ENCODE measurements around the gene DMRT1.

The DMRT1 gene

GRCh38 chr9:841371-842209, at the start of gene DMRT1:
Gene DMRT1, plus strand, starts transcription at chr9:841697. Its CDS starts 142 bp downstream, at chr9:841839.
- DNase-seq (ENCODE audit: low read depth) = no peak

GRCh38 chr9:792331-793260, 48.9 kb upstream of the DMRT1 start:
- no peak for DNase-seq (ENCODE audit: low read depth)

- no peak for DNase-seq (ENCODE audit: low read depth)
Measured at GRCh38 chr9:794386-794785, 47.1 kb upstream of the DMRT1 start.

- no peak for DNase-seq (ENCODE audit: low read depth)
Measured at GRCh38 chr9:795869-796268, 45.6 kb upstream of the DMRT1 start.

- DNase-seq (ENCODE audit: low read depth) = no peak
Measured at GRCh38 chr9:800591-801150, 40.8 kb upstream of the DMRT1 start.

GRCh38 chr9:801399-802071, 40.0 kb upstream of the DMRT1 start:
- no peak for DNase-seq (ENCODE audit: low read depth)

- DNase-seq (ENCODE audit: low read depth) = no peak
Measured at GRCh38 chr9:804026-804425, 37.5 kb upstream of the DMRT1 start.

- DNase-seq (ENCODE audit: low read depth) = no peak
Measured at GRCh38 chr9:805151-805550, 36.3 kb upstream of the DMRT1 start.

DNA sequence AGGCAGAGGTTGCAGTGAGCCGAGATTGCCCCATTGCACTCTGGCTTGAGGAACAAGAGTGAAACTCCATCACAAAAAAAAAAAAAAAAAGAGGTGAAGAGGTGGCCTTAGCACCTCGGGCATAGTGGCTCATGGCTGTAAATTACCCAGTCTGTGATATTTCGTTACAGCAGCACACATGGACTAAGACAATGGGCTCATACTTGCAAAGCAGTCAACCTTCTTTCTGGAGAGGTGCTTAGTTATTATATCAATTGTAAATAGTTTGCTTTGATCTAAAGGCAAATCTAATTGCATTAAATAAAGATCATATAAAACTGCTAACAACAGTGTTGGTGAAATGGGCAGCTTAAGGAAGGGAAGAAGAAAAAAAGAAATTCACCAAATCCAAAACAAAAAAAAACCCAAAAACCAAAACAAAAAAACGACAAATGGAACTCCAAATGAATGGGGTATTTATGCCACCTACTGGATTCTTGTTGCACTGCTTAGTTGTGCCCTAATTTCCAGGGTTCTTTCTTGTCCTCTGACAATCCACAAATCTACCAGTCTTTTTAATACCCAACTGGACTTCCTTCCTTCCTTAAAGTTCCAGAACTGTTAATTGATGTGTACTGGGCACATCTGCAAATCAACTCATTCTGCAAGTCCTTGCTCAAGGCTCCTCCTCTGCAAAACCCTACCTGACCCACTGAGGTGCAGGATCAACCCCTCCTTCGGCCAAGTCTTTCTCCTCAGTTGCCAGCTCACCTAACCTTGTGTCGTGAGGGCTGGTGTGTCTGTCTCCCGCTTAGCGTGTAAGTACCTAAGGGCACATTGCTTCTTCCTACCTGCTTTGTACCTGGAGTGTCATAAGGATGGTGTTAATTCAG, 35.0 kb upstream of the DMRT1 start:
- DNase-seq (ENCODE audit: low read depth) = no peak

DNA sequence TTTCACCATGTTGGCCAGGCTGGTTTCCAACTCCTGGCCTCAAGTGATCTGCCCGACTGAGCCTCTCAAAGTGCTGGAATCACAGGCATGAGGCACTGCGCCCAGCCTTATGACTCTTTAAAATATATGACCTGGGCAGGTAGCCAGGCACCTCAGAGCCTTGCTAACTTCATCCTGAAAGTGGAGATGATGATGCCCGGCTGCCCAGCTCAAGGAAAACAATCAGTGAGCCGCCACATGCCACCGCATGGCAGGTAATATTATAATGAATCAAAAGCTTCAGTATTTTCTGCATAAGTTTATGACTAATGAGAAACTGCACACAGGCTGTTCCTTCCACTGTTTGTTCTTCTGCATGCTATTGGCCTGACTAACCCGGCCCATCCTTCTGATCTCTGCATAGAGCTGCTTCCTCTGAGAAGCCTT, 30.4 kb upstream of the DMRT1 start:
- DNase-seq (ENCODE audit: low read depth) = no peak

GRCh38 chr9:818958-819357, 22.5 kb upstream of the DMRT1 start:
- DNase-seq (ENCODE audit: low read depth) = no peak

DNA sequence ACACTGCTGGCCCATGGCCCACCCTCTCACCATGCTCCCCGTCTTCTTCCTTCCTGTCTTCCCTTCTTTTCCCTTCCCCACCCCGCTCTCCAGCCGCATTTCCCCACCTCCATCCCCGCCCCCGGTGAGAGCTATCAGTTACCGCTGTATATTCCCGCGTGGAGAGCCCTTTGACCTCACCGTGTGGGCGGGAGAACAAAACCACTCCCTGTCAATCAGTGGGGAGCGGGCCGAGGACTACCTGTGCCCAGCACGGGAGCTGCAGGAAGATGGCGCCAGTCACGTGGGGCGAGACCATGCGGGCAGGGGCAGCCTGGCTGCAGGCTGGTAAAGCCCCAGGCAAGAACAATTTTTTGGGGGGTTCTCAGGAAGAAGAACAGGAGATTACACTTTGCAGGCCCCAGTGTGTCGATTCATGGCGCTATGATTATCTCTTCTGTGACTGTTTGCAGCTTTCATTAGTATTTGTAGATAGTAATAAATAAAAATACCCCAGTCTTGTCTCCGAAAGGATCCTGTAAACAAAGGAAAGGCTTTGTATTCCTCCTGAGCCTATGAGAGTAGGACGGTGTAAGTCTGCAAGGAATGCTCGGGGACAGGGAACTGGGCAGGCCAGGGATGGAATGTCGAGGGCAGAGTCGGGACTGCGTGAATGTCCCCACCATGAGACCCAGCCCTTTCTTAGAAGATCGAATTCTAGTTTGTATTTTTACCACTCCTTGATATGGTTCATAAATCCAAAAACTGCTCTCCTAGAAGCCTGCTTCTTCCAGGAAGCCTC, 14.8 kb upstream of the DMRT1 start:
- DNase-seq (ENCODE audit: low read depth) = no peak

GRCh38 chr9:840343-840742, 1.2 kb upstream of the DMRT1 start:
- DNase-seq (ENCODE audit: low read depth) = no peak

DNA sequence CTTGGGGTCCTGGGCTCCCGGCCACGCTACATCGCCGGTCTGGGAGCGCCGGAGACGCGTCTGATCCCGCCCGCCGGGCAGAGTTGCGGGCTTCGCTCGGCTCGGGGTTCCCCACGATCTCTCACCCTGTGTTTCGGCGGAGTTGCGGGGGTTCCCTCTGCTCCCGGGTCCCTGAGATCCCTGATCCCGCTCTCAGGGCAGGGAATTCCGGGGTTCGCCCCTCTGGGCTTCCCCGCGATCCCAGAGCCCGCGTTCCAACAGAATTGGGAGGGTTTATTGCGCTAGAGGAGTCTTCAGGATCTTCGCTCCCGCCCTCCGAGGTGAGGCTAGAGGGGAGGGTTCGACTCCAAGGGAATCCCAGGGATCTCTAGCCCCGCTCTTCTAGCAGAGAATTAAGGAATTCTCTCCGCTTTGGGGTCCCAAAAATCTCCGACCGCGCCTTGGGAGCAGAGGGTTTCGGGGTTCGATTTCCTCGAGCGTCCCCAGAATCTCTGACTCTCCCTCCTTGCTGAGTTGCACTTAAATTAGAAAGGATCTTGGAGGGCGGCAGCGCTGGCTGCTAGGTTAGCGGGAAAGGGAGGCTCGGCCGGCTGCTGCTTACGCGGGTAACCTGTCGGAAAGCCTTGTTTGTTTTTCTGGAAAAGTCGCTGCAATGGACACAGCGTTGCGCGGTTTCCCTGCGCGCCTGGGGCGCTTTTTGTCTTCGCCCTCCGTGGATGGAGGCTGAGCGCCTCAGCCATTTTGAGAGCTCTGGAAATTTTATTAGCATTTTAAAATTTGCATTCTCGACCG, 1.3 kb downstream of the DMRT1 start:
- DNase-seq (ENCODE audit: low read depth) = no peak

- no peak for DNase-seq (ENCODE audit: low read depth)
Measured at GRCh38 chr9:843427-843785, 1.9 kb downstream of the DMRT1 start.

DNA sequence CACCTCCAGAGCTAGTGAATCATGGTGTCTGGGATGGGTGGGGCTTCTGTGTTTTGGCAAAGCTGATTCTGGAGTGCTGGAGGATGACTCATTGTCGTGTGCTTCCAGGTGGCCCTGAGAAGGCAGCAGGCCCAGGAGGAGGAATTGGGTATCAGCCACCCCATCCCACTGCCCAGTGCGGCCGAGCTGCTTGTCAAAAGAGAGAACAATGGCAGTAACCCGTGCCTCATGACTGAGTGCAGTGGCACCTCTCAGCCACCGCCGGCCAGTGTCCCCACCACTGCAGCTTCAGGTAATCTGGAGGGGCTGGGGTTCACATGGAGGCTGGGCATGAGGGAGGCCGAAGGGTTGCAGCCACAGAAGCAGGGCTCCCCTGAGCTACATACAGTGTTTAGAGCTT, 5.4 kb downstream of the DMRT1 start:
- no peak for DNase-seq (ENCODE audit: low read depth)

GRCh38 chr9:847505-847904, 6.0 kb downstream of the DMRT1 start:
- DNase-seq (ENCODE audit: low read depth) = no peak

DNA sequence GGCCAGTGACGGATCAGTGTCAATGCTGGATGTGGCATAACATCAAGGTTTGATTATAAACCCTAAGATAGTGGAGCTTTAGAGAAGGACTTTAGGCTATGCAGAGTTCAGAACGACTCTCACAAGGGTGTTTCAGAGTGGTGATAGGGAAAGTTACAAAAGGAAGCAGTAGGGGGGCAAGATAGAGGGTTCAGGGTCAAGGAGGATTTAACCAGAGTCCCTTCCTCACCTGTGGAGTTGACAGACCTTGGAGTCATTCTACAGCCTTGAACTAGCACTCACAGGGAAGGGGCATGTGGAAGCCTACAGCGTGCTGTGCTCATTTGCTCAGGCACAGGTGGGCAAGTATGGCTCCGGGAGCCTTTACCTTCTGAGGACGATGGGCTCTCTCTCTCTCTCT, 7.9 kb downstream of the DMRT1 start:
- no peak for DNase-seq (ENCODE audit: low read depth)

GRCh38 chr9:852539-852938, 11.0 kb downstream of the DMRT1 start:
- DNase-seq (ENCODE audit: low read depth) = no peak

GRCh38 chr9:859251-859650, 17.8 kb downstream of the DMRT1 start:
- no peak for DNase-seq (ENCODE audit: low read depth)
